HepG2 (cell line): Measurements from ENCODE around the gene IMPDH1. TPM values are rescaled to one million over a fixed set of nuclear protein-coding genes. Genes with fewer than 3 reads are reported as not detected.
A peak's percentile ranks its signal among the peaks of the same experiment; 100 is the strongest.

Source experiments
- ATAC-seq: fragments of 200-7000 bp; cut with Tn5 transposase; 3 replicates; pipeline ENCODE4 v1.9.1; 2020; ENCODE audit warnings: mild to moderate bottlenecking, moderate library complexity
- BruUV-seq: library from RNA; stranded (reverse); fragments of 400-500 nt; replicated peaks from 2 replicates; lab custom pipeline; 2021; lab: Mats Ljungman, UMichigan
- CTCF ChIA-PET: fragments of 300-600 bp; formaldehyde crosslinking; extraction: SDS; loops from one replicate; lab custom pipeline; 2021; ENCODE audit warnings: low total read pairs, inconsistent platforms, low intra/inter-chr PET ratio; lab: Yijun Ruan, JAX
- POLR2A ChIA-PET: fragments of 350-600 bp; sonication (Branson Sonifier 250); formaldehyde crosslinking; loops from one replicate; lab custom pipeline; 2020; ENCODE audit warnings: antibody characterized with exemption, inconsistent platforms; lab: Yijun Ruan, JAX
- DNase-seq: peaks from one replicate; pipeline ENCODE4 v3.0.0-alpha.2; 2015; ENCODE audit warnings: low spot score
- FAIRE-seq: peaks from 3 replicates; lab custom pipeline; 2011; peaks lifted over from hg19 to GRCh38; lab: Jason Lieb, UNC
- H2AFZ ChIP-seq: one replicate; pipeline ENCODE4 v1.6.1; 2011; ENCODE audit warnings: low read length, inconsistent platforms
- H3K27ac ChIP-seq: fragments of 300-600 bp; 3 replicates; pipeline ENCODE4 v1.8.0; 2011; ENCODE audit warnings: mixed run types, mild to moderate bottlenecking, mixed read lengths, low read length, inconsistent platforms; ENCODE audit not compliant: insufficient read depth; ENCODE audit errors: extremely low read length
- H3K27me3 ChIP-seq, 2 experiments: fragments of 200-600 bp in 1 of 2; 2 replicates in 1 of 2; 3 replicates in 1 of 2; pipeline versions ENCODE4 v1.6.0 to v1.8.0; 2011; ENCODE audit warnings: low read length in 2 of 2, mild to moderate bottlenecking in 2 of 2, moderate library complexity in 2 of 2, inconsistent platforms in 1 of 2; ENCODE audit not compliant: insufficient read depth in 2 of 2, control insufficient read depth in 1 of 2
- H3K36me3 ChIP-seq, 2 experiments: fragments of 200-600 bp in 1 of 2; replicated peaks in 1 of 2; 2 replicates in 1 of 2; 3 replicates in 1 of 2; pipeline versions ENCODE4 v1.5.1 to v1.8.0; 2011; ENCODE audit warnings: low read length in 2 of 2, inconsistent platforms in 1 of 2; ENCODE audit not compliant: insufficient read depth in 2 of 2, control insufficient read depth in 1 of 2
- H3K4me1 ChIP-seq: 2 replicates; pipeline ENCODE4 v1.5.1; 2012; ENCODE audit warnings: low read length, inconsistent platforms; ENCODE audit not compliant: insufficient read depth
- H3K4me2 ChIP-seq: 2 replicates; pipeline ENCODE4 v1.6.0; 2011; ENCODE audit warnings: low read depth, low read length, inconsistent platforms
- H3K4me3 ChIP-seq, 3 experiments: fragments of 200-600 bp in 1 of 3; sonication (generic), shearing (Covaris generic) in 1 of 3; replicated peaks in 1 of 3; 2 replicates each; pipeline ENCODE4 v1.5.1; 2011 to 2016; ENCODE audit warnings: low read length in 3 of 3, inconsistent platforms in 2 of 3, low read depth in 2 of 3, mild to moderate bottlenecking in 2 of 3, control low read depth in 1 of 3, mixed read lengths in 1 of 3; ENCODE audit not compliant: insufficient read depth in 1 of 3
- H3K79me2 ChIP-seq: one replicate; pipeline ENCODE4 v1.6.1; 2011; ENCODE audit warnings: low read length, inconsistent platforms; ENCODE audit not compliant: insufficient read depth
- H3K9ac ChIP-seq: 2 replicates; pipeline ENCODE4 v1.6.0; 2011; ENCODE audit warnings: mild to moderate bottlenecking, low read depth, low read length, inconsistent platforms; ENCODE audit not compliant: insufficient read depth
- H3K9me3 ChIP-seq: 2 replicates; pipeline ENCODE4 v1.5.1; 2012; ENCODE audit warnings: mild to moderate bottlenecking, low read length
- H4K20me1 ChIP-seq: 2 replicates; pipeline ENCODE4 v1.6.0; 2011; ENCODE audit warnings: inconsistent platforms, mild to moderate bottlenecking, low read length, moderate library complexity; ENCODE audit not compliant: insufficient read depth
- MXD4 ChIP-seq: IDR thresholded peaks from 2 replicates; pipeline ENCODE4 v1.6.1; 2016; ENCODE audit warnings: mild to moderate bottlenecking, missing biosample characterization, missing genetic modification reagents
- WGBS: methylation state at CpG from one replicate; pipeline ENCODE4 v1.1.6; 2017; ENCODE audit warnings: low lambda C conversion rate; 5-methylcytosine and 5-hydroxymethylcytosine counted together
- in situ Hi-C: cut with HindIII; loops from 2 replicates; pipeline ENCODE4 v1.10.0; 2017; ENCODE audit warnings: low pct_unique_long_range_greater_than_20kb; ENCODE audit not compliant: extremely low pct_ligation_motif_present
- intact Hi-C: fragments of 100-400 bp; cut with micrococcal nuclease; formaldehyde crosslinking; loops from one replicate; pipeline ENCODE4 v1.10.0; 2022; ENCODE audit not compliant: unreplicated experiment
- polyA plus RNA-seq, 8 experiments: library from polyadenylated mRNA; depleted of rRNA in 3 of 8; stranded (reverse) in 7 of 8; unstranded in 1 of 8; fragments of >200 nt; fragmentation: Illumina TruSeq in 4 of 8; extraction: Trizol in 4 of 8; gene quantifications; 2 replicates each; pipeline versions ENCODE4 v1.2.1 to v1.2.3, GENCODE V29; 2011 to 2016; ENCODE audit warnings: low read depth in 4 of 8, missing spikeins in 1 of 8, mixed read lengths in 1 of 8; ENCODE audit not compliant: insufficient read depth in 1 of 8
- total RNA-seq, 5 experiments: library from RNA; depleted of rRNA; stranded (reverse); fragments of >200 nt; fragmentation: Illumina TruSeq; extraction: Trizol; gene quantifications; 2 replicates each; pipeline ENCODE4 v1.2.3, GENCODE V29; 2016; ENCODE audit warnings: low read depth in 1 of 5
- TF ChIP-seq, protein P1 (sequence below): sonication (generic); formaldehyde crosslinking; IDR thresholded peaks from 2 replicates; pipeline ENCODE4 v1.9.0; 2021; ENCODE audit warnings: mild to moderate bottlenecking, missing genetic modification reagents

IMPDH1 gene
- total and polyA plus RNA-seq, 2 of the 13 experiments (the other 11 are each of a cell fraction or from before 2014, with no cell fraction given), result 22.8 to 34.0 TPM

DNA sequence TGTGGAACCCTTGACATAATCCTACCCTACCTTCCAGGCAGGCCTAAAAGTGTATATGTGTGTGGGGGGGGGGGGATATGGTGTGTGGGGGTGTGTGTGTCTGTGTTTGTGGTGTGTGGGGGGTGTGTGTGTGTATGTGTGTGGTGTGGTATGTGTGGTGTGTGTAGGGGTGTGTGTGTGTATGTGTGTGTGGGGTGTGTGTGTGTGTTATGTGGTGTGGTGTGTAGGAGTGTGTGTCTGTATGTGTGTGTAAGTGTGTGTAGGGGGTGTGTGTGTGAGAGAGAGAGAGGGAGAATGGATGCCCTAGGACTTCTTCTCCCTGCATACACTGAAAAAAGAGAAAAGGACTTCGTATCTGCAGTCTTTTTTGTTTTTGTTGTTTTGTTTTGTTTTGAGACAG lies 12.3 kb upstream of the IMPDH1 start:
- no peaks in the 10 kb centered on the region for H4K20me1 ChIP-seq
- H3K79me2 ChIP-seq, result no peaks in the 10 kb centered on the region
- no TSS peak for BruUV-seq
- H3K4me2 ChIP-seq, result no peak overlapping the region
- H3K9me3 ChIP-seq, result no peaks in the 10 kb centered on the region
- in situ Hi-C loops (loop anchor here (5.0 kb wide), 1 partner anchor 35 kb away; the partner anchor contains the start of gene HILPDA), intact Hi-C loops (no loop called here)
- WGBS, result 5% methylated on average over 1 of the region's 1 CpG
- no peak overlapping the region for H3K9ac ChIP-seq
- FAIRE-seq (no peak), ATAC-seq (no peak), DNase-seq (no peak)
- H2AFZ ChIP-seq, result no peak overlapping the region
- TF ChIP-seq, protein P1, sequence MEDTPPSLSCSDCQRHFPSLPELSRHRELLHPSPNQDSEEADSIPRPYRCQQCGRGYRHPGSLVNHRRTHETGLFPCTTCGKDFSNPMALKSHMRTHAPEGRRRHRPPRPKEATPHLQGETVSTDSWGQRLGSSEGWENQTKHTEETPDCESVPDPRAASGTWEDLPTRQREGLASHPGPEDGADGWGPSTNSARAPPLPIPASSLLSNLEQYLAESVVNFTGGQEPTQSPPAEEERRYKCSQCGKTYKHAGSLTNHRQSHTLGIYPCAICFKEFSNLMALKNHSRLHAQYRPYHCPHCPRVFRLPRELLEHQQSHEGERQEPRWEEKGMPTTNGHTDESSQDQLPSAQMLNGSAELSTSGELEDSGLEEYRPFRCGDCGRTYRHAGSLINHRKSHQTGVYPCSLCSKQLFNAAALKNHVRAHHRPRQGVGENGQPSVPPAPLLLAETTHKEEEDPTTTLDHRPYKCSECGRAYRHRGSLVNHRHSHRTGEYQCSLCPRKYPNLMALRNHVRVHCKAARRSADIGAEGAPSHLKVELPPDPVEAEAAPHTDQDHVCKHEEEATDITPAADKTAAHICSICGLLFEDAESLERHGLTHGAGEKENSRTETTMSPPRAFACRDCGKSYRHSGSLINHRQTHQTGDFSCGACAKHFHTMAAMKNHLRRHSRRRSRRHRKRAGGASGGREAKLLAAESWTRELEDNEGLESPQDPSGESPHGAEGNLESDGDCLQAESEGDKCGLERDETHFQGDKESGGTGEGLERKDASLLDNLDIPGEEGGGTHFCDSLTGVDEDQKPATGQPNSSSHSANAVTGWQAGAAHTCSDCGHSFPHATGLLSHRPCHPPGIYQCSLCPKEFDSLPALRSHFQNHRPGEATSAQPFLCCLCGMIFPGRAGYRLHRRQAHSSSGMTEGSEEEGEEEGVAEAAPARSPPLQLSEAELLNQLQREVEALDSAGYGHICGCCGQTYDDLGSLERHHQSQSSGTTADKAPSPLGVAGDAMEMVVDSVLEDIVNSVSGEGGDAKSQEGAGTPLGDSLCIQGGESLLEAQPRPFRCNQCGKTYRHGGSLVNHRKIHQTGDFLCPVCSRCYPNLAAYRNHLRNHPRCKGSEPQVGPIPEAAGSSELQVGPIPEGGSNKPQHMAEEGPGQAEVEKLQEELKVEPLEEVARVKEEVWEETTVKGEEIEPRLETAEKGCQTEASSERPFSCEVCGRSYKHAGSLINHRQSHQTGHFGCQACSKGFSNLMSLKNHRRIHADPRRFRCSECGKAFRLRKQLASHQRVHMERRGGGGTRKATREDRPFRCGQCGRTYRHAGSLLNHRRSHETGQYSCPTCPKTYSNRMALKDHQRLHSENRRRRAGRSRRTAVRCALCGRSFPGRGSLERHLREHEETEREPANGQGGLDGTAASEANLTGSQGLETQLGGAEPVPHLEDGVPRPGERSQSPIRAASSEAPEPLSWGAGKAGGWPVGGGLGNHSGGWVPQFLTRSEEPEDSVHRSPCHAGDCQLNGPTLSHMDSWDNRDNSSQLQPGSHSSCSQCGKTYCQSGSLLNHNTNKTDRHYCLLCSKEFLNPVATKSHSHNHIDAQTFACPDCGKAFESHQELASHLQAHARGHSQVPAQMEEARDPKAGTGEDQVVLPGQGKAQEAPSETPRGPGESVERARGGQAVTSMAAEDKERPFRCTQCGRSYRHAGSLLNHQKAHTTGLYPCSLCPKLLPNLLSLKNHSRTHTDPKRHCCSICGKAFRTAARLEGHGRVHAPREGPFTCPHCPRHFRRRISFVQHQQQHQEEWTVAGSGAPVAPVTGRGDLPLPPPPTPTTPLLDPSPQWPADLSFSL (CRISPR knock-in tag), result 0 out of 2 replicates have a peak, but pooled peaks have one; percentile 38
- no peak for TF ChIP-seq MXD4 (CRISPR knock-in tag)
- ChIA-PET CTCF (no interaction called here), POLR2A (no interaction called here)
- H3K4me3 ChIP-seq, result no peak overlapping the region
- H3K36me3 ChIP-seq, result no peaks in the 10 kb centered on the region
- H3K27me3 ChIP-seq, result peaks cover 0 to 29% of the 10 kb centered on the region in 2 experiments; a peak in 4 of 5 replicates
- H3K27ac ChIP-seq, result no peak overlapping the region
- H3K4me1 ChIP-seq, result peaks cover 46% of the 10 kb centered on the region
